Activated CD8-positive, alpha-beta T cell treated with anti-CD3 and anti-CD28 coated beads for 36 hours (primary cell): ENCODE measurements around the gene MSL1. TPM values are rescaled to one million over a fixed set of nuclear protein-coding genes. Genes with fewer than 3 reads are reported as not detected.
A peak's percentile ranks its signal among the peaks of the same experiment; 100 is the strongest.
"Not testable (repeated sequence)": the region's sequence is repeated elsewhere in the genome, so short reads cannot be mapped to it uniquely, and the experiment has no call there.

Source experiments
- ATAC-seq: fragments of 200-7000 bp; cut with Tn5 transposase; one replicate; pipeline ENCODE4 v1.10.0; 2021; ENCODE audit warnings: mild to moderate bottlenecking, moderate library complexity
- CTCF ChIA-PET: fragments of 350-600 bp; sonication (Branson Sonifier 250); formaldehyde crosslinking; loops from one replicate; lab custom pipeline; 2021; ENCODE audit warnings: antibody characterized with exemption; lab: Charles Lee
- POLR2A ChIA-PET: fragments of 350-600 bp; sonication (Branson Sonifier 250); formaldehyde crosslinking; loops from one replicate; lab custom pipeline; 2021; ENCODE audit warnings: antibody characterized with exemption; lab: Charles Lee
- DNase-seq: peaks from one replicate; pipeline ENCODE4 v3.0.0-alpha.2; 2020
- H3K27ac Mint-ChIP-seq: one replicate; pipeline ENCODE4 v1.8.0; 2021; ENCODE audit warnings: mild to moderate bottlenecking, mixed read lengths
- H3K27me3 Mint-ChIP-seq: one replicate; pipeline ENCODE4 v1.8.0; 2021; ENCODE audit warnings: mixed read lengths
- H3K36me3 Mint-ChIP-seq: one replicate; pipeline ENCODE4 v1.8.0; 2021; ENCODE audit warnings: low read depth, mixed read lengths
- H3K4me1 Mint-ChIP-seq: one replicate; pipeline ENCODE4 v1.8.0; 2021; ENCODE audit warnings: low read depth, mixed read lengths
- H3K4me3 Mint-ChIP-seq: one replicate; pipeline ENCODE4 v1.8.0; 2021; ENCODE audit warnings: mild to moderate bottlenecking, moderate library complexity, mixed read lengths
- H3K9me3 Mint-ChIP-seq: one replicate; pipeline ENCODE4 v1.8.0; 2021; ENCODE audit warnings: mixed read lengths
- CTCF ChIP-seq: fragments of 200-600 bp; IDR thresholded peaks from one replicate; pipeline ENCODE4 v1.8.0; 2022; ENCODE audit warnings: antibody characterized with exemption, mild to moderate bottlenecking
- intact Hi-C: fragments of 100-400 bp; cut with micrococcal nuclease; formaldehyde crosslinking; loops from one replicate; pipeline ENCODE4 v1.10.0; 2022
- total RNA-seq, 2 experiments: library from RNA; stranded (reverse); gene quantifications; one replicate each; pipeline ENCODE4 v1.2.3, GENCODE V29; 2021

The MSL1 gene
- total RNA-seq, 2 experiments from 2014 or later = 69.0 to 70.1 TPM

GRCh38 chr17:40139566-40140058 lies 17.8 kb downstream of the MSL1 start:
- Mint-ChIP-seq H3K4me3 (peak overlapping the region; percentile 81), H3K27me3 (no peaks in the 10 kb centered on the region), H3K9me3 (no peaks in the 10 kb centered on the region), H3K36me3 (peaks cover 40% of the 10 kb centered on the region), H3K27ac (peak overlapping the region; percentile 97), H3K4me1 (peaks cover 39% of the 10 kb centered on the region)
- no peak for DNase-seq
- TF ChIP-seq CTCF = no peak
- ATAC-seq = peak; percentile 5
- ChIA-PET POLR2A (interaction anchor here (0.6 to 4.9 kb wide), 15 partner anchors 12 to 239 kb away, joined by 3 to 50 read pairs (median 4); partner anchors contain the start of genes CDC6, MSL1 and WIPF2), CTCF (interaction anchor here (1.0 to 5.4 kb wide), 8 partner anchors 13 to 113 kb away, joined by 3 to 37 read pairs (median 5); no protein-coding TSS in a partner anchor)
- intact Hi-C loops = no loop called here

- intact Hi-C loops, ATAC-seq: not testable (repeated sequence)
- CTCF ChIA-PET = interaction anchor here (0.9 to 1.8 kb wide), 4 partner anchors 8 to 49 kb away, joined by 3 to 5 read pairs (median 4); no protein-coding TSS in a partner anchor
Measured at GRCh38 chr17:40143166-40143565, 21.4 kb downstream of the MSL1 start.

GRCh38 chr17:40145476-40145875 lies 23.7 kb downstream of the MSL1 start:
- Mint-ChIP-seq H3K36me3 (peaks cover 44% of the 10 kb centered on the region), H3K27ac (no peak overlapping the region), H3K9me3 (no peaks in the 10 kb centered on the region), H3K27me3 (no peaks in the 10 kb centered on the region), H3K4me1 (peaks cover 49% of the 10 kb centered on the region), H3K4me3 (no peak overlapping the region)
- ChIA-PET POLR2A (no interaction called here), CTCF (no interaction called here)
- intact Hi-C loops = no loop called here
- no peak for DNase-seq
- TF ChIP-seq CTCF = no peak
- no peak for ATAC-seq

More at GRCh38 chr17:40143166-40143565, 21.4 kb downstream of the MSL1 start:
- H3K27ac Mint-ChIP-seq, H3K9me3 Mint-ChIP-seq, H3K4me3 Mint-ChIP-seq, DNase-seq, H3K27me3 Mint-ChIP-seq: not testable (repeated sequence)
- peaks cover 33% of the 10 kb centered on the region for H3K36me3 Mint-ChIP-seq
- POLR2A ChIA-PET = interaction anchor here (1.2 kb wide), 1 partner anchor 45 kb away, joined by 3 read pairs; no protein-coding TSS in a partner anchor
- H3K4me1 Mint-ChIP-seq = peaks cover 43% of the 10 kb centered on the region

- no peak for ATAC-seq
- intact Hi-C loops = no loop called here
- Mint-ChIP-seq H3K4me1 (peaks cover 48% of the 10 kb centered on the region), H3K9me3 (no peaks in the 10 kb centered on the region), H3K27me3 (no peaks in the 10 kb centered on the region), H3K36me3 (peaks cover 46% of the 10 kb centered on the region), H3K27ac (peak overlapping the region; percentile 36), H3K4me3 (no peak overlapping the region)
- DNase-seq = no peak
- CTCF ChIA-PET = interaction anchor here (1.5 to 3.7 kb wide), 5 partner anchors 16 to 62 kb away, joined by 3 to 17 read pairs (median 5); no protein-coding TSS in a partner anchor
- POLR2A ChIA-PET = interaction anchor here (2.2 kb wide), 1 partner anchor 15 kb away, joined by 11 read pairs; no protein-coding TSS in a partner anchor
- no peak for TF ChIP-seq CTCF
Measured at GRCh38 chr17:40148527-40148926, 26.8 kb downstream of the MSL1 start.

GRCh38 chr17:40150276-40150675 lies 28.5 kb downstream of the MSL1 start:
- intact Hi-C loops = no loop called here
- H3K27me3 Mint-ChIP-seq = no peaks in the 10 kb centered on the region
- no peak overlapping the region for H3K4me3 Mint-ChIP-seq
- H3K9me3 Mint-ChIP-seq = no peaks in the 10 kb centered on the region
- H3K36me3 Mint-ChIP-seq = peaks cover 55% of the 10 kb centered on the region
- POLR2A ChIA-PET = interaction anchor here (1.5 to 2.2 kb wide), 2 partner anchors 9 to 17 kb away, joined by 4 to 11 read pairs; no protein-coding TSS in a partner anchor
- H3K27ac Mint-ChIP-seq = peak overlapping the region; percentile 23
- CTCF ChIA-PET = interaction anchor here (4.8 kb wide), 1 partner anchor 18 kb away, joined by 26 read pairs; no protein-coding TSS in a partner anchor
- TF ChIP-seq CTCF = no peak
- H3K4me1 Mint-ChIP-seq = peaks cover 56% of the 10 kb centered on the region
- ATAC-seq (no peak), DNase-seq (no peak)
